ENCODE measurements around the gene SLC5A11.
"Not testable (repeated sequence)": the region's sequence is repeated elsewhere in the genome, so short reads cannot be mapped to it uniquely, and the experiment has no call there.

SLC5A11 gene, protein sequence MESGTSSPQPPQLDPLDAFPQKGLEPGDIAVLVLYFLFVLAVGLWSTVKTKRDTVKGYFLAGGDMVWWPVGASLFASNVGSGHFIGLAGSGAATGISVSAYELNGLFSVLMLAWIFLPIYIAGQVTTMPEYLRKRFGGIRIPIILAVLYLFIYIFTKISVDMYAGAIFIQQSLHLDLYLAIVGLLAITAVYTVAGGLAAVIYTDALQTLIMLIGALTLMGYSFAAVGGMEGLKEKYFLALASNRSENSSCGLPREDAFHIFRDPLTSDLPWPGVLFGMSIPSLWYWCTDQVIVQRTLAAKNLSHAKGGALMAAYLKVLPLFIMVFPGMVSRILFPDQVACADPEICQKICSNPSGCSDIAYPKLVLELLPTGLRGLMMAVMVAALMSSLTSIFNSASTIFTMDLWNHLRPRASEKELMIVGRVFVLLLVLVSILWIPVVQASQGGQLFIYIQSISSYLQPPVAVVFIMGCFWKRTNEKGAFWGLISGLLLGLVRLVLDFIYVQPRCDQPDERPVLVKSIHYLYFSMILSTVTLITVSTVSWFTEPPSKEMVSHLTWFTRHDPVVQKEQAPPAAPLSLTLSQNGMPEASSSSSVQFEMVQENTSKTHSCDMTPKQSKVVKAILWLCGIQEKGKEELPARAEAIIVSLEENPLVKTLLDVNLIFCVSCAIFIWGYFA

DNA sequence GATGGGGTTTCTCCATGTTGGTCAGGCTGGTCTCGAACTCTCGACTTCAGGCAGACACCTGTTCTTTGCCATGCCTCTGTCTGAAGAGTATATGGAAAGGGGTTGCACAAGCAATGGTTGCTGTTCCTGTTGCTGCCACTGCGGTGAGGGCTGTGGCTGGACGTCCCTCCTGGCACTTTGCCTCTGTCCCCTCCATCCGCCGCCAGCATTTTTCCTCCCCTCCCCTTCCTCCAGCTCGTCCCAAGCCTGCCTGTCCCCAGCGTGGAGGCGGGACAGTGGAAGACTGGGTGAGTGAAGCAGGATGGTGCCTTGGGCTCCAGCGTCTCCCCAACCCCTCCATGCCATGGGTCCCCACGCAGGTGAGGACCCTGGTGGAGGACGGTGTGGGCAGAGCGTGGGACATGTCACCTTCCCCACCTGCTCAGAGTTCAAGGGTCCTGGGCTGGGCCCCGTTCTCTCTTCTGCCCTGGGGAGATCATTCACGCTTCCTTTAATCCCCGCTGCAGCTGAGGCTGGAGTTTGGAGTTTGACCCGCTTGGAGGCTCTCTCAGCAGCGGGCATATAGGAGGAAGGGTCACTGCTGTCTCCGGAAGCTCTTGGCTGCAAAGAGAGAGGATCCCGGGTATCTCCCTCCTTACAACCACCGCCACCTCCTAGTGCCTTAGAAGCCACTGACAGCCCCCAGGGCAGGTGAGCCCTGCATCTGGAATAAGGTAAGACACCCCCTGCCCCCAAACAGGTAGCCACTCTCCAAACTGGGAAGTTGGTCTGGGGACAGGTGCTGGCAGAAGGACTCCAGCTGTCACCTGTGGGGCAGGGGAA lies at the start of gene SLC5A11:
Gene SLC5A11, plus strand, starts transcription at position 238 of the 822 bp plus-strand sequence. CDS start 12,681 bp downstream, outside the sequence.
- DNase-seq (ENCODE audit: low spot score) = no peak

DNA sequence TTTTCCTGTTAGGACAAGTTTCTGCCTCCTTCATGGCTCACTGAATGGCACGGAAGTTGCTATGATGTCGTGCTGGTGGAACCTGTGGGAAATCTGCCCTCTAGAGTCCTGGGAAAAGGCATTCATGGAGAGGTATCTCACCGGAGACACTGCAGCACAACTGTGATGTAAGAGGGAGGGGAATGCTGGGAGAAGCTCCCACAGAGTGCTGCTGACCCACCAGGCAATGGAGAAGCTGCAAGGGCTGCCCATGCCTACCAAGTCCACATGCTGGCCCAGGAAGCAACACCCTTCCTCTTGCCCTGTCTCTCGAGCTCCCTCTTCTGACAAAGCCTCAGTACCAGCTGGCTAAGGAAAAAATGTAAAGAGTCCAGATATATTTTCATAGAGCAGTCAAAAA lies 45.2 kb upstream of the SLC5A11 start:
- DNase-seq (ENCODE audit: low spot score) = no peak

DNA sequence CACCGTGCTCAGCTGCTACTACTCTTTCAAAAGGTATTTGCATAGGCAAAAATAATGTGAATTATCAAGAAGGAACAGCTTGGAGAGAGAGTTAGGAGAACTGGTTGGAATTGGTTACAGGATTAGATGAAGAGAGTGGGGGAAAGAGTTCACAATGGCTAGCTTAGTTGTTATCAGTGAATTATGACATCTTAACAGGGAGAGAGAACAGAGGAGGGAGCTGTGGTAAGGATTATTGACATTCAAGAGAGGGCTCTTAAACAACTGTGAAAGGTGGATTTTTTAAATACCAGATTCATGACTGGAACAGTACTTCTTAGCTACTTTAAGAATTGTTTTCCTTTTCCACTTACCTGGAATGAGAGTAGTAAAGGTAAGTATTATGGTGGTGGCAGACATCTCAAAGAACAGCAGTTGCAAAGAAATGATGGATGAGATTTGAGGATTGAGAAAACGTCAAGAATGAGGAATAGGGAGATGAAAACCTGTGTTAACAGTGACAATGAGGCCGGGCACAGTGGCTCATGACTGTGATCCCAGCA lies 43.9 kb upstream of the SLC5A11 start:
- no peak for DNase-seq (ENCODE audit: low spot score)

DNA sequence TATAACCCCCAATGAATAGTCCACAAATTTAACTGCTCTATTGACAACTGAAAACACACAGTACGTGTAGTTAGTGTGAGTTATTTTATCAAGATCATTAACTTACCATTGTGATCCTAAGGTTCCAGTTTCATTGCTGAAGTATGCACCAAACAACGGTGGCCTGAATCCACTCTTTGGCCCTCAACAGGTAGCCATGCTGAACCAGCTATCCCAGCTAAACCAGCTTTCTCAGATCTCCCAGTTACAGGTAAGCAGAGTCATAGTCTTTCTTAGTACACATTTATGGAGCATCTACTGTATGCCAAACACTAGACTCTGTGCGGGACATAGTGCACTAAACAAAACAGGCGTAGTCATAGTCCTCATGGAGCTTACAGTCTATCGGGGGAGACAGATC lies 40.3 kb upstream of the SLC5A11 start:
- no peak for DNase-seq (ENCODE audit: low spot score)

DNA sequence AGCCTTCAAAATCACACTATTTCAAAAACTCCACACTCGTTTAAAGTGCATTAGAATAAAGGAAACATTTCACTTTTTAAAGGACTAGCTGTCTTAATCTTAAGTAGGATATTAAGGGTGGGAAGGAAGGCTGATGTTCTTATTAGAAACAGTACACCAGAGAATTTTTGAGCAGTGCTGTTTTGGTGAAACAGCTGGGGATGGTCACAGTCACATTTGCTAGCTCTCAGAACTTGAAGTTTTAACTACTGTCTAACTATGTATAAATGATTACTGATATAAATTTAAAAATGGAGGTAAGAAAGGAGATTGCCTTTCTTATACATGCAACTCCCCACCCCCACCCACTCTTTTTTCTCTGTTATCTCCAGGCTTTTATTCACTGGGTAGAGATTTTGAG lies 38.5 kb upstream of the SLC5A11 start:
- DNase-seq (ENCODE audit: low spot score) = no peak

DNA sequence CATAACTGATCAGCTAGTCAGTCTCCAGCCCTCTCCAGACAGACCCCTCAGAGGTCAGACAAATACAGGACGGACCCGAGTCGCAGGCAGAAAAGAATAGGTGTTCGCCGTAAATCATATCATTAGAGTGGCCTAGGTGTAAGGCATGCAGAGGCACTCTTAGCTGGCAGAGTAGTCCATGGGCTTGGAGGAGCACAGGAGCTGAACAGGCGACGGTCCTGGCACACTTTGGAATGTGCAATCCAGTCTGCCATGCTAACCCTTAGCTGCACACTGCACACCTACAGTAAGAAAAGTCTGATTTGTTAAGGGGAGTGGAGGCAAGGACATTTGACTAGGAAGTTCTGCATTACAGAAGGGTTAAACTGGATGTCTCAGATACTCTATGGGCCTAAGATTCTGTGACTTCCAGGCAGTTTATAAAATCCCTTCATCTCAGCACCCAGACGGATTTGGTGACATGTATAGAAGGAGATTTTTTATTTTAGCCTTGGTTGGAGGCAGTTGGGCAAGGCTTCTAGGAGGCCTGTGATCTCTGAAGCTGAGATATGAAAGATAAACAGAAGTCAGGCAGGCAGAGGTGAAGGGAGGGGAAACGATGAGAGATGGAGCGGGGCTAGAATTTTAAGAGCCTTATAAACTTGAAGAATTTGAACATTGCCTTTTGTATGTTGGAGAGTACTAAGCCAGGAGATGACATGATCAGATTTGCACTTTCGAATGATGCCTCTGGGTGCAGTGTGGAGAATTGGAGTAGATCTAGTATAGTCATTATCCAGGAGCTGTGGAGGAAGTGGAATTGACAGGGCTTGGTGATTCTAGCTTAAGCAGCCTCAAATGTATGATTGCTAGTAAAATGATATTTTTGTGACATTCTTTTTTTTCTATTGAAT lies 34.6 kb upstream of the SLC5A11 start:
- DNase-seq (ENCODE audit: low spot score) = no peak

DNA sequence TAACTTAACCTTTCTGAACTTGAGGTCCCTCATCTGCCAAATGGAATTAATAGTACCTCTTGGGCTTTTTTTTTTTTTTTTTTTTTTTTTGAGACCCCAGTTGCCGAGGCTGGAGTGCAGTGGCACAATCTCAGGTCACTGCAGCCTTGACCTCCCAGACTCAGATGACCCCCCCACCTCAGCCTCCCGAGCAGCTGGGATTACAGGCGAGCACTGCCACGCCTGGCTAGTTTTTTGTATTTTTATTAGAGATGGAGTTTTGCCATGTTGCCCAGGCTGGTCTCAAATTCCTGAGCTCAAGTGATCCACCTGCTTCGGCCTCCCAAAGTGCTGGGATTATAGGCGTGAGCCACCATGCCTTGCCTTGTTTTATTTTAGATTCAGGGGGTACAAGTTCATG lies 33.0 kb upstream of the SLC5A11 start:
- not testable (repeated sequence) for DNase-seq (ENCODE audit: low spot score)

DNA sequence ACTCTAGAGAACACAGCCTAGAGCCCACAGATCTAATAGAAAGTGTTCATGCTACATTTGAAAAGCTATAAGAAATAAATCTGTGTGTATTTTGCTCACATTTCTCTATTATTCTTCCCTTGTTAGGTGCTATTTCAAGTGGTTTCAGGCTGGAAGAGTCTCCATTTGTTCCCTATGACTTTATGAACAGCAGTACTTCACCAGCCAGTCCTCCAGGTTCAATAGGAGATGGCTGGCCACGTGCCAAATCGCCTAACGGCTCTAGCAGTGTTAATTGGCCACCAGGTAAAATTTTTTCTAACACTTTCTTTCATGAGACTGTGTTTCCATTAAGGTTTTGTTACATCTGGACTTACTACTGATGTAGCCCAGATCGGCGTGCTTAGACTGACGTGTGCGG lies 30.7 kb upstream of the SLC5A11 start:
- DNase-seq (ENCODE audit: low spot score) = no peak

DNA sequence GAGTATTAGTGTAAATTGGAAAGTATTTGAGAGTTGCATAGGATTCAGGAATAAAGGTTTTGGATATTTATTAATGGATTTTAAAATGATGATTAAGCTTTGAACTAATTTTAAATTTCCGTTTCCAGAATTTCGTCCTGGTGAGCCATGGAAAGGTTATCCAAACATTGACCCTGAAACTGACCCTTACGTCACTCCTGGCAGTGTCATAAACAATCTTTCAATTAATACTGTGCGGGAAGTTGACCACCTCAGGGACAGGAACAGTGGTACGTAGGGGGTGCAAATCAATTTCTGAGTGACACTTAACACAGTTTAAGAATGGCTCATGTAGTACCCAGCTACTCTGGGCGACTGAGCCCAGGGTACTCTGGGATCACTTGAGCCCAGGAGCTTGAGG lies 29.1 kb upstream of the SLC5A11 start:
- DNase-seq (ENCODE audit: low spot score) = no peak

DNA sequence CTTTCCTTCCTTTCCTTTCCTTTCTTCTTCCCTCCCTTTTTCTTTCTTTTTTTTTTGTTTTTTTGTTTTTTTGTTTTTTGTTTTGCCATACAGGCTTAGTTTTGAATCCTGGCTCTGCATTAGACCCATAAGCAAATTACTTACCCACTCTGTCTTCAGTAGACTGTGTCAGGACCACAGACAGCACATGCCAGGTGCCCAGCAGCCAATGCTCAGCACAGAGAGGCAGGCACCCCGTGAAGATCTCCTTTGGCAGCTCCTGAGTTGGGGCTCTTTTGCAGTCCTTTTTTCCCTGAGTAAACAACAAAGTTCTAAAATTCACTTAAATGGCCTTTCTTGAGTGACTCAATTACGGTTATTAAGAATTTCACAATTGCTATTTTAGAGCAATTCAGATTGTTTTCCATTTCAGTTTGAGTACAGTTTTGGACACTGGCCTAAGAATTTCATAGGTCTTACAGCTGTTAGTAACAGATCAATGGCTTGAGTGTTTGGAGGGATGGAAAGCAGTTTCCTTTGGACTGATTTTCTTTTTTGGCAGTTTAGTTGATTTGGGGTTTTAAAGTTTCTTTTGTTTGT lies 26.2 kb upstream of the SLC5A11 start:
- DNase-seq (ENCODE audit: low spot score) = no peak

DNA sequence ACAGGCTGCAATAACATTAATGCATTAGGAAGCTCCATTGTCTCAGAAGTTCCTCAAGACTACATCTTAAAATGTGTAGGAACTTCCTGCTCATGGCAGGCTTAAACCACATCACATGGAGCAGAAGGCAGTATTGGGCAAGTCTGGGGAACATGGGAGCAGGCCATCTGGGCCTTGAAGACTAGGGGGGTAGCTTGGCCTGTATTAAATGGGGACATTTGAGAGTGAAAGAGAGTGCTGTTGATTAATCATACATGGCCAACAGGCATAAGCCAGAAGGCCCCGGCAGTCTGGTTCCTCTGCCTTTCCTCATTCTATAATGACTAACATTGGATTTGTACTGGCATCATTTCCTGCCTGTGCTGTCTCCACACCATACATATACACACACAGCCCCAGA lies 25.2 kb upstream of the SLC5A11 start:
- DNase-seq (ENCODE audit: low spot score) = no peak

DNA sequence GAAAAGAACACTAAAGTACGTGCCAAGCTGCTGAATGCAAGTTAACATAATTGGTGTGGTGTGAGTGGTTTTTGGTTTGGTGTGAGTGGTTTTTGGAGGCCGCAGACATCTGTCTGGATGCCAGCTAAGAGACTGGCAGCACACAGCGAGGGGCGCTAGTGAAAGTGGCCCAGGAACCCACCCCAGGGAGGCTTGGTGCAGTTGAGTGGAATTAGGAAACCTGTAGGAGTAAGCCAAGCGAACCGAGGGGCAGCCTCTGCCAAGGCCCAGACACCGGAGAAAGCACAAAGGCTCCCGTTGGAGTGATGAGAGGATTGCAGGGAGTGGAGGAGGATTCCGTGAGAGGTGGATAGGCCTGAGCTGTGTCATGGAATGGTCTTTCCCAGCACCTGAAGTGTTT lies 24.6 kb upstream of the SLC5A11 start:
- DNase-seq (ENCODE audit: low spot score) = no peak

DNA sequence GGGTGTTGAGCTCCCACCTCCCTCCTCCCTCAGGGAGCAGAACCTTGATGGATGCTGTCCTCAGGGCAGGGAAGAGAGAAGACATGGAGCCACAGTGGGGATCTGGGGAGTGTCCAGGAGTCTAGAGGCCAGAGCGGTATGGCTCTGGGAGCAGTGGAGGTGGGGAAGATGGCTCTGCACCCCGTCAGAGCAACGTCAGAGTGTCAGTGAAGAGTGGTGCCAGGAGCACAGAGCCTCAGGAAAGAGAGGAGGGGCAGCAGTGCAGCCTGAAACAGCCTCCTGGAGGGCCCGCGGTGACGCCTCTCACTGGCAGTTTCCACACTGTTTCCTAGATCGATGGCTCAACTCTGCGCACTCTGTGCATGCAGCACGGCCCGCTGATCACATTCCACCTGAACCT lies 23.2 kb upstream of the SLC5A11 start:
- DNase-seq (ENCODE audit: low spot score) = no peak

DNA sequence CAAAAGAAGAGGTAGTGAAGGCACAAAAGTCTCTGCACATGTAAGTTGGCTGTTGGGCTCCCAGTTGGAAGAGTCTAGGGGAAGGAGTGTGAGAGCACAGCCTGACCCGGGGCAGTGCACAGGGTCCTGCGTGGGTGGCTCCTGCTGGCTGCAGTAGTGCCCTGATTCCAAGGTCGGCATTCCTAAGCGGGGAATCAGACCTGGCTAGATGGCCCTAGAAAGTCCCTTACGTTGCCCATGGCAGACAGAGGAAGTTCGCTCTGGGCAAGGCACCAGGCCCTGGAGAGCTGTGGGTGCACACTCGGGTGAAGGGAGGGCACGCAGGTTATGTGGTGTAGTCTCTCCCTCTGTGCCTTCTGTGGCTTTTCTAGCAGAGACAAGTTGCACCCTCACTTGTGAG lies 22.8 kb upstream of the SLC5A11 start:
- no peak for DNase-seq (ENCODE audit: low spot score)

DNA sequence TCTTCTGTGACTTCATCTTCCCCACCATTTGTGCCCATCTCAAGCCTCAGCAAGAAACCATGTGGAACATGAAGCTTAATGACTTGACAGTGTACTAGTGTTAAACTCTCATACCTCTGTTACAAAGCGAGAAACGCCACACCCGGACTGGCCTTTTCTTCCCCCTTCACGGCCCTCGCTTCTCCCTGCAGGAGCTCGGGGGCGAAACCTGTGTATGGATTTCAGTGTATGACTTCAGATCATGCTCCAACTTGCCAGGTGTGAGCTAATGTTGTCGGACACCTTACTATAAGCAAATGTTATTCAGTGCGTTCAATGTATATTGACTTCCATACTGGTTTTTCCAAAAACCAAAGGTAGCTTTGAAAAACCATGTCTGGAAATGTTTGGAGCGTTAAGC lies 20.1 kb upstream of the SLC5A11 start:
- DNase-seq (ENCODE audit: low spot score) = no peak

DNA sequence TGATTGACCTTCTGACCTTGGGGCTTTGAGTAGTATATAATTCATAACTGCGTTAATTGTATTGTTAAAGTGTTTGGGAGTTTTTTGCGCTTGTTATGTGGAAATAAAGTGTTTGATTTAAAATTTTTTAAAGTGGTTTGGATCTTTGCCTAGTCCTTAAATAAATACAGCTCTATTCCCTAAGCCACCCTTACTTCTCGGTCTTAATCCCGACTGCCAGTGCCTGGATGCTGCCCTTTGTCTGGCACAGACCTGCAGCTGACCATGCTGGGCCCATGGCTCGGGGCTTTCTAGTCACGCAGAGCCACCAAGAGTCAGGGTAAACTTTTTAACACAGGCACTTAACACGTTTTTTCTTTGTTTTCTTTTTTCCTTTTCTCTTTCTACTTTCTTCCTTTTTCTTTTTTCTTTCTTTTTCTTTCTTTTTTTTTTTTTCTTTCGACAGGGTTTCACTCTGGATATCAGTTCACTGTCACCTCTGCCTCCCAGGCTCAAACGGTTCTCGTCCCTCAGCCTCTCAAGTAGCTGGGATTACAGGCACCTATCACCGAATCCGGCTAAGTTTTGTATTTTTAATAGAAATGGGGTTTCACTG lies 19.6 kb upstream of the SLC5A11 start:
- DNase-seq (ENCODE audit: low spot score) = no peak

DNA sequence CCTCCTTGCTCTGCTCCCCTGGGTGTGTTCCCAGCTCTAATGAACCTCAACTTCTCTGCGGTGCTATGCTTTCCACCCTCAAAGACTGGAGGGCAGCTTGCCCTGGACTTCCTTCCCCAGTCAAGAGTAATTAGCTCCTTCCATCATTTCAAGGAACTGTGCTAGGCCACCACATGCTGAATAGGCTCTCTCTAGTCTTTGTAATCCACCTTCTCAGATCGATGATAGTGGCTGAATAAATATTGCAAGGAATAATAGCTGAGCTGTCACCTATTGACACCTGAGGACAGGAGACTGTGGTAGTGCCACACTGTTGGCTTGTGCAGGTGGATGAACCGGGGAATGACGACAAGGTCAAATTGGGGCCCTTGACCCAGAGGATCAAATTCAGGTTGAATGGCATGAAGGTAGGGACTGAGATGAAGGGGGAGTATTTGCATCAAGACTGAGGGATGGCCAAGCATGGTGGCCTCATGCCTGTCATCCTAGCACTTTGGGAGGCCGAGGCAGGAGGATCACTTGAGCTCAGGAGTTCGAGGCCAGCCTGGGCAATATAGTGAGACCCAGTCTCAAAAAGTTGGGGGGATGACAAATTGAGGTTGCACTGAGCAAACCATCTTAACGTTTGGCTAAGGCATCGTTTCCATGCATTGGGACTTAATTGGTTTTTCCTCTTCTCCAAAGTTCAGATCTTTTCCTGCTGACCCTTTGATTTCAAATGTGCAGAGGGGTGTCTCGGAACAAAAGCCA lies 18.8 kb upstream of the SLC5A11 start:
- DNase-seq (ENCODE audit: low spot score) = no peak

DNA sequence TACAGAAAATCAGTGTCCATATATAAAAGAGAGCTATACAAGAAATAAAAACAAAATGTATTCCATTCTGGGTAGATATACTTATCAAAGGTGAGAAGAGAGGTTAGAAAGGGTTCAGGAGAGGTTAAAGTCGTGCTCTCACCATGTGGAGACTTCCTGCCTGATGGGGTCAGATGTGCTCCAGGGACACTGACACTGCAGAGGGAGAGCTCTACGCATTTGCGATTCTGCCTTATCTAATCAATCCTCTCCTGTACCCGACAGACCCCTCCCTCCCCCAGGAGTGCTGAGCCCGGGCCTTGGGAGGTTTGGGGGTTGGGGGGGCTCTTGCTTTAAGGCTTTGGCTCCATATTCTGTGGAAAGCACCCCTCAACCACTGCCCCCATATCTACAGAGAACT lies 16.6 kb upstream of the SLC5A11 start:
- DNase-seq (ENCODE audit: low spot score) = no peak

DNA sequence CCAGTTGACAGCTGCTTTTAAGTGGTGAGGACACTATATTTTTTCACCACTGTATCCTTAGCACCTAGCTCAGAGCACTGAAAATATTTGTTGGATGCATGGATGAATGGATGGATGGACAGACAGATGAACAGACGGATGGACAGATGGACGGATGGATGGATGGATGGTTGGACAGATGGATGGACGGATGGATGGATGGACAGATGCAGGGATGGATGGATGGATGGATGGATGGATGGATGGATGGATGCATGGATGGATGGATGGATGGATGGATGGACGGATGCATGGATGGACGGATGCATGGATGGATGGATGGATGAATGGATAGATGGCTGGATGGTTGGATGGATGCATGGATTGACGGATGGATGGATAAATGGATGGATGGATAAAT lies 12.4 kb upstream of the SLC5A11 start:
- no peak for DNase-seq (ENCODE audit: low spot score)
